Measurements from ENCODE around the gene ENTREP3.

GRCh38 chr1:155247667-155248553, 7.4 kb downstream of the ENTREP3 start:
- TF ChIP-seq CTCF (IDR thresholded peaks at IDR 0.05 in 2 of 3, conservative IDR thresholded peaks at IDR 0.05 in 1 of 3; ENCODE audit: borderline replicate concordance in 1 of 3, insufficient read depth in 1 of 3, low read depth in 2 of 3, low read length in 2 of 3) (no peak), ATF3 (IDR thresholded peaks at IDR 0.05) (no peak), POLR2AphosphoS5 (IDR thresholded peaks at IDR 0.05; ENCODE audit: low read depth, low read length) (no peak), MAX (IDR thresholded peaks at IDR 0.05) (no peak), EZH2 (IDR thresholded peaks at IDR 0.05) (no peak), TCF7L2 (IDR thresholded peaks at IDR 0.05; ENCODE audit: borderline replicate concordance, extremely low read depth, insufficient read depth, insufficient read length) (no peak), SRF (IDR thresholded peaks at IDR 0.05; ENCODE audit: low read depth) (no peak), ZNF274 (IDR thresholded peaks at IDR 0.05; ENCODE audit: low read depth, low read length) (no peak), POLR2A (IDR thresholded peaks at IDR 0.05; ENCODE audit: borderline replicate concordance, extremely low read depth, insufficient read depth, insufficient read length) (no peak), ELF1 (IDR thresholded peaks at IDR 0.05; ENCODE audit: borderline replicate concordance, low read depth) (no peak), REST (IDR thresholded peaks at IDR 0.05; ENCODE audit: low read depth) (no peak)

Data from HCT116 (cell line).